ENCODE measurements around the gene SETD1B. TPM values are rescaled to one million over a fixed set of nuclear protein-coding genes. Genes with fewer than 3 reads are reported as not detected.

Gene SETD1B
- total RNA-seq, 1 experiment from 2014 or later: 40.4 TPM

DNA sequence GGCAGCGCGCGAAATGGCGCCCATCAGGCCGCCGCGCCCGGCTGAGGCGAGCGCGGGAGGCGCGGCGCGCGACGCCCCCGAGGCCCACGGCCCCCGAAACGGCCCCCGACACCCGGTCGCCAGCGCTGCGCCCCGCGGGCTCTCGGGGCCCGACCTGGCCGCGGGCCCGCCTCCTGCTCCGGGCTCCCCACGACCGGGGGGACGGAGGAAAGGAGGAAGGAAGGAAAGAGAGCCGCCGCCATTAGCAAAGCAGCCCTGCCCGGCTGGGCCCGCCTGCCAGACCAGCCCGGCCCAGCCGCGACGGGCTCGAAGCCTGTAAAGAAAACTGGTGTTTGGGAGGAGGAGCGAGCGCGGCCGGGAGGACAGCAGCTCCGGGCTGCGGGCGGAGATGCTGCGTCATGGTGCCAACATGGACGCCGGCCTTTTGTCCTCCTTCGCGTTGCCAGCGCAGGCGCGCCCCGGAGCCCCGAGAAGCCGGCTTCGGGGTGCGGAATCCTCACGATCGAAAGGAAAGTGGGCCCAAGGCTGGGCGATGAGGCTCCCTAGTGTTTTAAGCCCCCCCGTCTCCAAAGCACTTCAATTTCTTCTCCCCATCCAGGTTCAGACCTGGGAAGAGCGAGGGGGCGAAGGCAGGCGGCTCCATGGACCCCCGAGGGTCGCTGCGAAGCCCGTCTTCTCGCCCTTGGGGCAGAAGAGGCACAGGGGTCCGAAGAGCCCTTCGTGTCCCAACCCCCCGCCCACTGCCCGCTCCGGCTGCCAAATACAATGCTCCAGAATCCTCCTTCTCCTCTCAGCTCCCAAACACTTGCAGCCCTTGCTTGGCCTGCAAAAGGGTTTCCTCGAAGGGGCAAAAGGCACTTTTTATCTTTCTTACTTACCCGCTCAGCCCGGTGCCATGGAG, 2.9 kb upstream of the SETD1B start:
- TF ChIP-seq, protein P1, sequence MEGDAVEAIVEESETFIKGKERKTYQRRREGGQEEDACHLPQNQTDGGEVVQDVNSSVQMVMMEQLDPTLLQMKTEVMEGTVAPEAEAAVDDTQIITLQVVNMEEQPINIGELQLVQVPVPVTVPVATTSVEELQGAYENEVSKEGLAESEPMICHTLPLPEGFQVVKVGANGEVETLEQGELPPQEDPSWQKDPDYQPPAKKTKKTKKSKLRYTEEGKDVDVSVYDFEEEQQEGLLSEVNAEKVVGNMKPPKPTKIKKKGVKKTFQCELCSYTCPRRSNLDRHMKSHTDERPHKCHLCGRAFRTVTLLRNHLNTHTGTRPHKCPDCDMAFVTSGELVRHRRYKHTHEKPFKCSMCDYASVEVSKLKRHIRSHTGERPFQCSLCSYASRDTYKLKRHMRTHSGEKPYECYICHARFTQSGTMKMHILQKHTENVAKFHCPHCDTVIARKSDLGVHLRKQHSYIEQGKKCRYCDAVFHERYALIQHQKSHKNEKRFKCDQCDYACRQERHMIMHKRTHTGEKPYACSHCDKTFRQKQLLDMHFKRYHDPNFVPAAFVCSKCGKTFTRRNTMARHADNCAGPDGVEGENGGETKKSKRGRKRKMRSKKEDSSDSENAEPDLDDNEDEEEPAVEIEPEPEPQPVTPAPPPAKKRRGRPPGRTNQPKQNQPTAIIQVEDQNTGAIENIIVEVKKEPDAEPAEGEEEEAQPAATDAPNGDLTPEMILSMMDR (conservative IDR thresholded peaks at IDR 0.05): no peak
- Histone ChIP-seq H3K14ac (ENCODE audit: insufficient read depth, low read length) (peak overlapping the region; percentile 97), H3K56ac (ENCODE audit: insufficient read length, low read depth, low read length) (peak overlapping the region; percentile 98), H3K18ac (ENCODE audit: insufficient read length, low read depth, low read length) (peak overlapping the region; percentile 96), H2BK15ac (ENCODE audit: low read depth, low read length) (no peak overlapping the region), H3K23me2 (ENCODE audit: insufficient read length, low read depth, low read length, poor library complexity, severe bottlenecking) (peaks cover 27% of the 10 kb centered on the region), H4K5ac (ENCODE audit: insufficient read length, low read depth, low read length) (peak overlapping the region; percentile 99), H3K4ac (ENCODE audit: low read depth, low read length) (peak overlapping the region; percentile 98), H4K20me1 (ENCODE audit: control insufficient read depth, insufficient read depth, insufficient read length) (no peaks in the 10 kb centered on the region), H3K79me2 (ENCODE audit: insufficient read depth, low read length) (no peaks in the 10 kb centered on the region; the same call in 1 of the 2 replicates), H2BK5ac (ENCODE audit: insufficient read length, low read length) (peak overlapping the region; percentile 97), H2AFZ (ENCODE audit: low read length) (no peak overlapping the region), H4K8ac (replicated peaks; ENCODE audit: insufficient read length, low read depth, low read length) (peak overlapping the region; percentile 100), H3K23ac (ENCODE audit: insufficient read length, low read depth, low read length) (peak overlapping the region; percentile 95), H3K9me3 (ENCODE audit: control insufficient read depth, low read depth, low read length) (no peaks in the 10 kb centered on the region), H3K27me3 (ENCODE audit: insufficient read depth, low read length) (no peaks in the 10 kb centered on the region), H2BK120ac (ENCODE audit: low read depth, low read length, poor library complexity, severe bottlenecking) (peak overlapping the region; percentile 99), H2AK5ac (ENCODE audit: insufficient read length, low read length) (peak overlapping the region; percentile 98), H2BK20ac (ENCODE audit: low read depth, low read length, poor library complexity, severe bottlenecking) (no peak overlapping the region), H3K27ac (ENCODE audit: insufficient read length, low read depth, low read length) (peak overlapping the region; percentile 99), H3K79me1 (ENCODE audit: insufficient read depth, low read depth, low read length, poor library complexity, severe bottlenecking) (no peaks in the 10 kb centered on the region), H2BK12ac (ENCODE audit: insufficient read length, low read depth, low read length) (no peak overlapping the region), H3K9ac (ENCODE audit: extremely low read depth, insufficient read length, low read length) (peak overlapping the region; percentile 100), H3T11ph (ENCODE audit: low read length) (peak overlapping the region; percentile 84), H4K91ac (ENCODE audit: insufficient read length, low read depth, low read length) (peak overlapping the region; percentile 100), H3K4me2 (ENCODE audit: insufficient read depth, insufficient read length, low read length) (peak overlapping the region; percentile 98), H3K4me1 (ENCODE audit: insufficient read depth, low read length) (peaks cover 6% of the 10 kb centered on the region; the same call in 1 of the 2 replicates)
- DNase-seq: peak; percentile 76
- no peaks in the 10 kb centered on the region for H3K9me3 Mint-ChIP-seq
- H3K27ac Mint-ChIP-seq: peak overlapping the region; percentile 98 to 100 (median 100)
- H3K4me1 Mint-ChIP-seq: peaks cover 39 to 41% of the 10 kb centered on the region in 2 experiments
- no peaks in the 10 kb centered on the region; the same call in 1 of the 2 replicates for H3K27me3 Mint-ChIP-seq (ENCODE audit: low read depth)
- peak overlapping the region; percentile 82 to 83 for H3K4me3 Mint-ChIP-seq
- H3K36me3 Mint-ChIP-seq (ENCODE audit: insufficient read depth in 1 of 3, low read depth in 3 of 3): peaks cover 20 to 36% (median 29%) of the 10 kb centered on the region in 3 experiments
- no CpG with 5 or more reads among the region's 86 CpGs for WGBS (ENCODE audit: extremely low coverage, insufficient read length, low lambda C conversion rate)

All from H9 (cell line).